ENCODE data around the gene KCNMB4. TPM values are rescaled to one million over a fixed set of nuclear protein-coding genes. Genes with fewer than 3 reads are reported as not detected.

The KCNMB4 gene
- total and polyA plus RNA-seq, 2 donors (not counting 1 experiment from before 2014, with no cell fraction given) = 0.66 to 0.67 TPM

GRCh38 chr12:70403826-70404225 lies 37.7 kb downstream of the KCNMB4 start:
- no peak overlapping the region for H3K4me3 Mint-ChIP-seq
- Histone ChIP-seq H3K27ac (ENCODE audit: low read length in 2 of 2) (no peak overlapping the region), H3K79me2 (ENCODE audit: control insufficient read depth, insufficient read depth, low read length) (no peaks in the 10 kb centered on the region), H3K36me3 (replicated peaks in 1 of 2; ENCODE audit: control extremely low read depth in 1 of 2, control insufficient read depth in 1 of 2, extremely low read depth in 1 of 2, insufficient read depth in 2 of 2, low read length in 1 of 2) (no peaks in the 10 kb centered on the region), H3K4me2 (replicated peaks; ENCODE audit: low read depth, low read length, poor library complexity, severe bottlenecking) (no peak overlapping the region), H3K27me3 (replicated peaks in 1 of 4; ENCODE audit: control extremely low read depth in 1 of 4, control insufficient read depth in 3 of 4, insufficient read depth in 4 of 4, low read length in 3 of 4) (no peaks in the 10 kb centered on the region), H4K20me1 (ENCODE audit: control insufficient read depth, insufficient read depth, low read length, poor library complexity, severe bottlenecking) (no peaks in the 10 kb centered on the region), H3K9ac (ENCODE audit: low read length) (no peak overlapping the region), H3K4me1 (ENCODE audit: control insufficient read depth in 2 of 2, insufficient read depth in 2 of 2, low read length in 2 of 2) (no peaks in the 10 kb centered on the region), H3K9me3 (ENCODE audit: control extremely low read depth in 1 of 3, control insufficient read depth in 2 of 3, insufficient read depth in 1 of 3, low read length in 2 of 3) (no peaks in the 10 kb centered on the region), H2AFZ (ENCODE audit: insufficient read depth, low read depth, low read length, poor library complexity, severe bottlenecking) (no peak overlapping the region), H3K4me3 (ENCODE audit: control extremely low read depth in 1 of 5, extremely low read depth in 1 of 5, insufficient read depth in 1 of 5, low read depth in 2 of 5, low read length in 4 of 5) (no peak overlapping the region)
- CTCF ChIA-PET = no interaction called here
- no peaks in the 10 kb centered on the region for H3K9me3 Mint-ChIP-seq (ENCODE audit: insufficient read depth)
- POLR2A ChIA-PET = no interaction called here
- H3K4me1 Mint-ChIP-seq = no peaks in the 10 kb centered on the region
- no peak for TF ChIP-seq EZH2 (IDR thresholded peaks at IDR 0.05; ENCODE audit: borderline replicate concordance, insufficient read depth, low read depth, low read length, poor library complexity, severe bottlenecking)
- TF ChIP-seq, protein P1, sequence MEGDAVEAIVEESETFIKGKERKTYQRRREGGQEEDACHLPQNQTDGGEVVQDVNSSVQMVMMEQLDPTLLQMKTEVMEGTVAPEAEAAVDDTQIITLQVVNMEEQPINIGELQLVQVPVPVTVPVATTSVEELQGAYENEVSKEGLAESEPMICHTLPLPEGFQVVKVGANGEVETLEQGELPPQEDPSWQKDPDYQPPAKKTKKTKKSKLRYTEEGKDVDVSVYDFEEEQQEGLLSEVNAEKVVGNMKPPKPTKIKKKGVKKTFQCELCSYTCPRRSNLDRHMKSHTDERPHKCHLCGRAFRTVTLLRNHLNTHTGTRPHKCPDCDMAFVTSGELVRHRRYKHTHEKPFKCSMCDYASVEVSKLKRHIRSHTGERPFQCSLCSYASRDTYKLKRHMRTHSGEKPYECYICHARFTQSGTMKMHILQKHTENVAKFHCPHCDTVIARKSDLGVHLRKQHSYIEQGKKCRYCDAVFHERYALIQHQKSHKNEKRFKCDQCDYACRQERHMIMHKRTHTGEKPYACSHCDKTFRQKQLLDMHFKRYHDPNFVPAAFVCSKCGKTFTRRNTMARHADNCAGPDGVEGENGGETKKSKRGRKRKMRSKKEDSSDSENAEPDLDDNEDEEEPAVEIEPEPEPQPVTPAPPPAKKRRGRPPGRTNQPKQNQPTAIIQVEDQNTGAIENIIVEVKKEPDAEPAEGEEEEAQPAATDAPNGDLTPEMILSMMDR (IDR thresholded peaks at IDR 0.05) = no peak
- no peak overlapping the region for H3K27ac Mint-ChIP-seq
- no peaks in the 10 kb centered on the region for H3K27me3 Mint-ChIP-seq
- DNase-seq (no peak), ATAC-seq (ENCODE audit: low read depth) (no peak)
- intact Hi-C loops (cut with micrococcal nuclease) = no loop called here

GRCh38 chr12:70408004-70408790 lies 42.1 kb downstream of the KCNMB4 start:
- Histone ChIP-seq H3K36me3 (replicated peaks in 1 of 2; ENCODE audit: control extremely low read depth in 1 of 2, control insufficient read depth in 1 of 2, extremely low read depth in 1 of 2, insufficient read depth in 2 of 2, low read length in 1 of 2) (no peaks in the 10 kb centered on the region), H3K9ac (ENCODE audit: low read length) (no peak overlapping the region), H2AFZ (ENCODE audit: insufficient read depth, low read depth, low read length, poor library complexity, severe bottlenecking) (no peak overlapping the region), H3K4me1 (ENCODE audit: control insufficient read depth in 2 of 2, insufficient read depth in 2 of 2, low read length in 2 of 2) (no peaks in the 10 kb centered on the region), H3K27ac (ENCODE audit: low read length in 2 of 2) (no peak overlapping the region), H4K20me1 (ENCODE audit: control insufficient read depth, insufficient read depth, low read length, poor library complexity, severe bottlenecking) (no peaks in the 10 kb centered on the region), H3K27me3 (replicated peaks in 1 of 4; ENCODE audit: control extremely low read depth in 1 of 4, control insufficient read depth in 3 of 4, insufficient read depth in 4 of 4, low read length in 3 of 4) (no peaks in the 10 kb centered on the region), H3K79me2 (ENCODE audit: control insufficient read depth, insufficient read depth, low read length) (no peaks in the 10 kb centered on the region), H3K4me3 (ENCODE audit: control extremely low read depth in 1 of 5, extremely low read depth in 1 of 5, insufficient read depth in 1 of 5, low read depth in 2 of 5, low read length in 4 of 5) (no peak overlapping the region), H3K4me2 (replicated peaks; ENCODE audit: low read depth, low read length, poor library complexity, severe bottlenecking) (no peak overlapping the region), H3K9me3 (ENCODE audit: control extremely low read depth in 1 of 3, control insufficient read depth in 2 of 3, insufficient read depth in 1 of 3, low read length in 2 of 3) (no peaks in the 10 kb centered on the region)
- DNase-seq (no peak), ATAC-seq (ENCODE audit: low read depth) (no peak)
- intact Hi-C loops (cut with micrococcal nuclease) = no loop called here
- ChIA-PET CTCF (no interaction called here), POLR2A (no interaction called here)
- H3K27me3 Mint-ChIP-seq = no peaks in the 10 kb centered on the region
- TF ChIP-seq, protein P1 (IDR thresholded peaks at IDR 0.05) = no peak
- no peak for TF ChIP-seq EZH2 (IDR thresholded peaks at IDR 0.05; ENCODE audit: borderline replicate concordance, insufficient read depth, low read depth, low read length, poor library complexity, severe bottlenecking)
- WGBS (ENCODE audit: insufficient coverage) = 95% methylated on average over 6 of the region's 16 CpGs
- no peaks in the 10 kb centered on the region for H3K4me1 Mint-ChIP-seq
- no peak overlapping the region for H3K4me3 Mint-ChIP-seq
- H3K9me3 Mint-ChIP-seq (ENCODE audit: insufficient read depth) = no peaks in the 10 kb centered on the region
- no peak overlapping the region for H3K27ac Mint-ChIP-seq

Measured in B cell (primary cell).